Liver (tissue), 3 donors: ENCODE data around the gene CORO2B.

ENCODE experiments used
- ATF3 ChIP-seq: IDR thresholded peaks from 2 replicates; pipeline ENCODE4 v1.6.1; 2016; ENCODE audit warnings: antibody characterized with exemption
- CTCF ChIP-seq: fragments of 150-350 bp; IDR thresholded peaks from 2 replicates; pipeline ENCODE4 v1.5.1; 2017; ENCODE audit warnings: improper control_type of control experiment, low read depth, low read length; ENCODE audit not compliant: missing input control
- EGR1 ChIP-seq, 2 donors: IDR thresholded peaks; 2 replicates each; pipeline ENCODE4 v1.6.1; 2016 to 2018; ENCODE audit warnings: antibody characterized with exemption in 2 of 2, low read depth in 2 of 2
- GABPA ChIP-seq, 2 donors: IDR thresholded peaks in 1 of 2; conservative IDR thresholded peaks in 1 of 2; 2 replicates each; pipeline ENCODE4 v1.6.1; 2016; ENCODE audit warnings: antibody characterized with exemption in 2 of 2, mild to moderate bottlenecking in 1 of 2, moderate library complexity in 1 of 2
- HNF4G ChIP-seq: IDR thresholded peaks from 2 replicates; pipeline ENCODE4 v1.6.1; 2016; ENCODE audit warnings: antibody characterized with exemption
- MAX ChIP-seq: IDR thresholded peaks from 2 replicates; pipeline ENCODE4 v1.6.1; 2016; ENCODE audit warnings: antibody characterized with exemption
- NR2F2 ChIP-seq: IDR thresholded peaks from 2 replicates; pipeline ENCODE4 v1.6.1; 2016; ENCODE audit warnings: antibody characterized with exemption
- RAD21 ChIP-seq, 2 donors: IDR thresholded peaks; 2 replicates each; pipeline ENCODE4 v1.6.1; 2016; ENCODE audit warnings: antibody characterized with exemption in 2 of 2, mild to moderate bottlenecking in 2 of 2
- REST ChIP-seq: IDR thresholded peaks from 2 replicates; pipeline ENCODE4 v1.6.1; 2016; ENCODE audit warnings: antibody characterized with exemption, mild to moderate bottlenecking
- SP1 ChIP-seq: IDR thresholded peaks from 2 replicates; pipeline ENCODE4 v1.6.1; 2018; ENCODE audit warnings: antibody characterized with exemption, mild to moderate bottlenecking
- TAF1 ChIP-seq: conservative IDR thresholded peaks from 2 replicates; pipeline ENCODE4 v1.6.1; 2016; ENCODE audit warnings: antibody characterized with exemption, mild to moderate bottlenecking
- YY1 ChIP-seq: IDR thresholded peaks from 2 replicates; pipeline ENCODE4 v1.6.1; 2016; ENCODE audit warnings: antibody characterized with exemption, mild to moderate bottlenecking
- ZBTB33 ChIP-seq: IDR thresholded peaks from 2 replicates; pipeline ENCODE4 v1.6.1; 2016; ENCODE audit warnings: antibody characterized with exemption
- donor health status: healthy.
- donor health status: healthy.

GRCh38 chr15:68719672-68720071 is 140.9 kb downstream of the CORO2B start:
- TF ChIP-seq CTCF = no peak
- TF ChIP-seq ZBTB33 = no peak
- no peak for TF ChIP-seq EGR1 (IDR thresholded peaks at IDR 0.05; ENCODE audit: low read depth in 2 of 2)
- TF ChIP-seq MAX = no peak
- TF ChIP-seq REST = no peak
- TF ChIP-seq HNF4G = no peak
- TF ChIP-seq RAD21 (IDR thresholded peaks at IDR 0.05) = no peak
- no peak for TF ChIP-seq NR2F2
- TF ChIP-seq SP1 = no peak
- no peak for TF ChIP-seq YY1
- TF ChIP-seq TAF1 = no peak
- no peak for TF ChIP-seq GABPA (IDR thresholded peaks at IDR 0.05 in 1 of 2, conservative IDR thresholded peaks at IDR 0.05 in 1 of 2)
- no peak for TF ChIP-seq ATF3
